ENCODE results near the gene PTPRR. TPM values are rescaled to one million over a fixed set of nuclear protein-coding genes. Genes with fewer than 3 reads are reported as not detected.

The PTPRR gene
- total and polyA plus RNA-seq, 2 donors (not counting 3 experiments of a cell fraction or from before 2014, with no cell fraction given) = 0.46 to 1.1 TPM

DNA sequence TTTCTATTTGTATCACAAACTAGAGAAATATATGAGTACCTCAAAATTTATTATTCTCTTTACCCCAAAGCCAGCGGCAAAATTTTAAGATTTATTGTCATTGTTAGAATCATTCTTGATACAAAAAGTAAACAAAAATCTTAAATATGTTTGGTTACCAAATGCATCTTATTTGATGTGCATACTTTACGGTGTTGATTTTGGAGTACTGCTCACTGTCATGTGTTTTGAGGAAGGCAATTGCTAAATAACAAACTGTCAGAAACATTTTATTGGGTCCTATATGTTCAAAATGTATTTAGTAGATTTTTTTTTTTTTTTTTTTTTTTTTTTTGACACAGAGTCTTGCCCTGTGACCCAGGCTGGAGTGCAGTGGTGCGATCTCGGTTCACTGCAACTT lies 124.9 kb downstream of the PTPRR start:
- FAIRE-seq = no peak
- CTCF ChIA-PET = no interaction called here
- Histone ChIP-seq H4K20me1 (replicated peaks; ENCODE audit: control insufficient read depth, extremely low read depth, insufficient read depth, low read length) (no peaks in the 10 kb centered on the region), H3K4me3 (replicated peaks in 1 of 3; ENCODE audit: insufficient read depth in 1 of 3, low read depth in 1 of 3, low read length in 3 of 3) (no peak overlapping the region), H3K36me3 (ENCODE audit: control insufficient read depth in 2 of 2, extremely low read depth in 1 of 2, insufficient read depth in 2 of 2, low read length in 2 of 2) (no peaks in the 10 kb centered on the region), H3K4me1 (ENCODE audit: control insufficient read depth, extremely low read depth, insufficient read depth, low read length) (no peaks in the 10 kb centered on the region), H3K9ac (replicated peaks; ENCODE audit: extremely low read depth, insufficient read depth, low read length) (no peak overlapping the region), H3K27me3 (ENCODE audit: control insufficient read depth in 2 of 2, insufficient read depth in 2 of 2, low read length in 2 of 2) (peaks cover 1 to 2% of the 10 kb centered on the region in 2 experiments), H2AFZ (ENCODE audit: low read depth, low read length) (no peak overlapping the region), H3K27ac (ENCODE audit: insufficient read depth, low read depth, low read length) (no peak overlapping the region), H3K9me3 (replicated peaks; ENCODE audit: control insufficient read depth, insufficient read depth, low read length) (no peaks in the 10 kb centered on the region), H3K9me1 (replicated peaks; ENCODE audit: control insufficient read depth, extremely low read depth, insufficient read depth, low read length) (no peaks in the 10 kb centered on the region), H3K4me2 (ENCODE audit: insufficient read depth, low read length) (no peak overlapping the region), H3K79me2 (ENCODE audit: control insufficient read depth, insufficient read depth, low read length) (no peaks in the 10 kb centered on the region)
- BruUV-seq (replicated peaks) = no TSS peak
- dilution Hi-C loops (cut with MboI; ENCODE audit: extremely low pct_ligation_motif_present, low sequenced_read_pairs) (no loop called here), intact Hi-C loops (cut with micrococcal nuclease) (no loop called here)
- no peak for TF ChIP-seq JUN (IDR thresholded peaks at IDR 0.05; ENCODE audit: borderline replicate concordance, insufficient read depth, insufficient read length, low read depth)
- no peak for TF ChIP-seq FOS (IDR thresholded peaks at IDR 0.05; ENCODE audit: borderline replicate concordance, insufficient read depth, low read length)
- no peak for TF ChIP-seq MYC (IDR thresholded peaks at IDR 0.05; ENCODE audit: low read depth, low read length)
- no peak for TF ChIP-seq EZH2 (IDR thresholded peaks at IDR 0.05; ENCODE audit: borderline replicate concordance, low read depth, low read length, severe bottlenecking)
- no peak for TF ChIP-seq POLR2AphosphoS5 (IDR thresholded peaks at IDR 0.05; ENCODE audit: insufficient read depth, low read depth, low read length)
- TF ChIP-seq, protein P1, sequence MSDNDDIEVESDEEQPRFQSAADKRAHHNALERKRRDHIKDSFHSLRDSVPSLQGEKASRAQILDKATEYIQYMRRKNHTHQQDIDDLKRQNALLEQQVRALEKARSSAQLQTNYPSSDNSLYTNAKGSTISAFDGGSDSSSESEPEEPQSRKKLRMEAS (IDR thresholded peaks at IDR 0.05; ENCODE audit: insufficient read depth, insufficient read length) = no peak
- no peak for TF ChIP-seq CTCF (IDR thresholded peaks at IDR 0.05; ENCODE audit: extremely low read depth in 1 of 2, insufficient read depth in 1 of 2, low read depth in 1 of 2, low read length in 2 of 2)
- no peak for TF ChIP-seq GATA2 (IDR thresholded peaks at IDR 0.05; ENCODE audit: insufficient read depth, insufficient read length, low read depth, low read length)
- no peak for TF ChIP-seq POLR2A (IDR thresholded peaks at IDR 0.05; ENCODE audit: low read depth, low read length)
- POLR2A ChIA-PET = no interaction called here
- no peak for DNase-seq (ENCODE audit: low read depth, low spot score)
